Mesenchymal stem cell (in vitro differentiated cells and primary cell): ENCODE data around the gene PRPS1L1.

Experiments used
- DNase-seq: peaks from one replicate; pipeline ENCODE4 v3.0.0-alpha.2; 2013
- H2AFZ ChIP-seq: one replicate; pipeline ENCODE4 v1.6.1; 2013; ENCODE audit warnings: low read depth, mild to moderate bottlenecking, control low read depth, inconsistent platforms, low read length, moderate library complexity
- H2AK5ac ChIP-seq: 2 replicates; pipeline ENCODE4 v1.6.1; 2013; ENCODE audit warnings: low read length, moderate library complexity, mild to moderate bottlenecking, inconsistent platforms; ENCODE audit not compliant: severe bottlenecking
- H2BK120ac ChIP-seq: one replicate; pipeline ENCODE4 v1.6.1; 2013; ENCODE audit warnings: low read depth, mild to moderate bottlenecking, inconsistent platforms, low read length, moderate library complexity
- H2BK12ac ChIP-seq, 2 experiments: one replicate each; pipeline ENCODE4 v1.6.1; 2013; ENCODE audit warnings: inconsistent platforms in 2 of 2, low read length in 2 of 2, mild to moderate bottlenecking in 2 of 2, moderate library complexity in 2 of 2, control low read depth in 1 of 2
- H2BK15ac ChIP-seq: one replicate; pipeline ENCODE4 v1.6.1; 2013; ENCODE audit warnings: mild to moderate bottlenecking, low read depth, inconsistent platforms; ENCODE audit not compliant: poor library complexity, severe bottlenecking
- H2BK5ac ChIP-seq: 2 replicates; pipeline ENCODE4 v1.6.1; 2013; ENCODE audit warnings: low read depth, mild to moderate bottlenecking, low read length, control low read depth, inconsistent platforms; ENCODE audit not compliant: poor library complexity, severe bottlenecking
- H3K14ac ChIP-seq, 2 experiments: one replicate each; pipeline ENCODE4 v1.6.1; 2013; ENCODE audit warnings: inconsistent platforms in 2 of 2, low read length in 2 of 2, control low read depth in 1 of 2, mild to moderate bottlenecking in 1 of 2, moderate library complexity in 1 of 2
- H3K18ac ChIP-seq, 2 experiments: one replicate each; pipeline ENCODE4 v1.6.1; 2013; ENCODE audit warnings: inconsistent platforms in 2 of 2, low read length in 2 of 2, control low read depth in 1 of 2, low read depth in 1 of 2, mild to moderate bottlenecking in 1 of 2
- H3K23ac ChIP-seq, 2 experiments: one replicate each; pipeline ENCODE4 v1.6.1; 2013; ENCODE audit warnings: inconsistent platforms in 2 of 2, low read length in 2 of 2, mild to moderate bottlenecking in 2 of 2, moderate library complexity in 2 of 2, control low read depth in 1 of 2
- H3K27ac ChIP-seq: 2 replicates; pipeline ENCODE4 v1.5.1; 2013; ENCODE audit warnings: mild to moderate bottlenecking, moderate library complexity, low read length, control low read depth, inconsistent platforms; ENCODE audit not compliant: poor library complexity, severe bottlenecking
- H3K27me3 ChIP-seq, 2 experiments: 2 replicates each; pipeline versions ENCODE4 v1.6.1 to v1.7.0; 2013; ENCODE audit warnings: low read length in 2 of 2, mild to moderate bottlenecking in 2 of 2, moderate library complexity in 2 of 2, control low read depth in 1 of 2, inconsistent platforms in 1 of 2; ENCODE audit not compliant: control insufficient read depth in 1 of 2, insufficient read depth in 1 of 2
- H3K36me3 ChIP-seq, 2 experiments: 2 replicates each; pipeline versions ENCODE4 v1.6.1 to v1.7.0; 2013; ENCODE audit warnings: low read length in 2 of 2, control low read depth in 1 of 2, inconsistent platforms in 1 of 2, low read depth in 1 of 2, mild to moderate bottlenecking in 1 of 2; ENCODE audit not compliant: insufficient read depth in 2 of 2, control insufficient read depth in 1 of 2
- H3K4ac ChIP-seq, 2 experiments: one replicate each; pipeline ENCODE4 v1.6.1; 2013; ENCODE audit warnings: inconsistent platforms in 2 of 2, low read length in 2 of 2, mild to moderate bottlenecking in 2 of 2, moderate library complexity in 2 of 2, control low read depth in 1 of 2, low read depth in 1 of 2
- H3K4me1 ChIP-seq: 2 replicates; pipeline ENCODE4 v1.6.1; 2013; ENCODE audit warnings: low read depth, low read length, control low read depth; ENCODE audit not compliant: control insufficient read depth, insufficient read depth
- H3K4me2 ChIP-seq: 2 replicates; pipeline ENCODE4 v1.6.1; 2013; ENCODE audit warnings: low read length, mild to moderate bottlenecking, inconsistent platforms; ENCODE audit not compliant: poor library complexity, severe bottlenecking
- H3K4me3 ChIP-seq, 2 experiments: 2 replicates each; pipeline versions ENCODE4 v1.5.1 to v1.7.0; 2013; ENCODE audit warnings: low read length in 2 of 2, mild to moderate bottlenecking in 2 of 2, control low read depth in 1 of 2, low read depth in 1 of 2; ENCODE audit not compliant: insufficient read depth in 1 of 2
- H3K79me1 ChIP-seq: replicated peaks from 2 replicates; pipeline ENCODE4 v1.6.1; 2013; ENCODE audit warnings: mild to moderate bottlenecking, control low read depth, low read length, inconsistent platforms; ENCODE audit not compliant: poor library complexity, severe bottlenecking
- H3K9ac ChIP-seq: 2 replicates; pipeline ENCODE4 v1.7.0; 2013; ENCODE audit warnings: mild to moderate bottlenecking, low read length, moderate library complexity
- H3K9me3 ChIP-seq: 2 replicates; pipeline ENCODE4 v1.7.0; 2013; ENCODE audit warnings: mild to moderate bottlenecking, low read length; ENCODE audit not compliant: control insufficient read depth
- H4K8ac ChIP-seq: one replicate; pipeline ENCODE4 v1.6.1; 2013; ENCODE audit warnings: inconsistent platforms, mild to moderate bottlenecking, low read length, moderate library complexity
- H4K91ac ChIP-seq: one replicate; pipeline ENCODE4 v1.6.1; 2013; ENCODE audit warnings: mild to moderate bottlenecking, low read length, inconsistent platforms
- WGBS: methylation state at CpG from one replicate; pipeline ENCODE4 v1.1.7; 2013; ENCODE audit warnings: mixed read lengths; 5-methylcytosine and 5-hydroxymethylcytosine counted together

PRPS1L1 gene

DNA sequence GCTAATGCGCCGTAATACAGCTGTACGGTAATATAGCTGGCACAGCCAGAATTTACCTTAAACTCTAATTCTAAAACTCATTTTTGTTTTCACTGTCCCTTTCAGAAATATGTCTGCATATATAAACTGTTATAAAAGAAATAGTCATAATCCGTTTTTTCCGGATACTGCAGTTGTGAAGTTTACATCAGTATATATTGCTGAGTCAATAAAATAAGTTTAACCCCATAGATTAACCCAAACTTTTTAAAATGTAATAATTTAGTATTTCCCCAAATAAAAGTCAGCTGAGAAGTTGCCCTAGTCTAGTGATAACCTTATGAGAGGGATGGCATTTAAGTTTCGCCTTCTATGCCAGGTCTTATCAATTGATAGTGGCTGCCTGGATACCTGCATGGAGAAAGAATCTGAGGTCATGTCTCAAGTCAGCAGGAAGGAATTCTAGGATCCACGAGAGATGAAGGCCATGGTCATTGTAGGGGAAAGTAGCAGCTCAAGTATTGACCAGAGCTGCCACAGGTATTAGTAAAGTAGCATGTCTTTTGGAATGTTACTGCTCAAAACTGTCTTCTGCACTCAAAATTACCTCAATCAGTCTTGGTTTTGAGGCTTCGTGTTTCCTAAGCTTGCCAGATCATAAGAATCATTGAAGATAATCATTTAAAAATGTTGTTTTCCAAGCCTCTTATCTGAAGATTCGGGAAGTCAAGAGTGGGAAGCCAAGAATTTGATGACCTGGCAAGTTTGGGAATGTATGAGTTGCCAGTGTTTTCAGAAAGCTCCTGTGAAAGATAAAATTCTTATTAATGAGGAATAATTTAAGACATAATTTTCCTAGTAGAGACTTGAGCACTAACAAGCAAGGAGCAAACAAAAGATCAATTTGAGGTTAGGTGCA lies 10.8 kb downstream of the PRPS1L1 start:
- Histone ChIP-seq H4K8ac (no peak overlapping the region), H3K4ac (peak overlapping the region in 1 of 2 experiments; percentile 88)
- WGBS: 76% methylated on average over 4 of the region's 9 CpGs

DNA sequence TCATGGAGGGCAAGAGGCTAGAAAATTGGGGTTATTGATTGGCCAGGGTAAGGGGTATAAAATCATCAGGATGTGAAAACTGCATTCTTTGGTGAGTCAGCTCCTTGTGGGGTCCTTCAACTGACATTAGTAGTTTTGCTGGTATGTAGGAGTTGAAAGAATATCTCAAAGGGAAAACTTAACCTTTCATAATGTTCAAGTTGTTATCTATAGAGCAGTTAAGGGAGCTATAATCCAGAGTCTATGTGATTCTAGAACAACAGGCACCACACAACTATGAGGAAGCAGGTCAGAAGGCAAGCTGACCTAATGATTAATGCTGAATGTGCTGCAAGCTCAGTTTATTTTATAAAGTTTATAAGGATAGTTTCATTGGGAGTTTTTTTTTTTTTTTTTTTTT lies 13.7 kb downstream of the PRPS1L1 start:
- Histone ChIP-seq H3K79me1 (no peaks in the 10 kb centered on the region), H3K36me3 (no peaks in the 10 kb centered on the region), H3K4me2 (no peak overlapping the region), H3K4me1 (peaks cover 5% of the 10 kb centered on the region), H3K27me3 (no peaks in the 10 kb centered on the region), H4K8ac (no peak overlapping the region), H3K18ac (no peak overlapping the region), H2BK5ac (no peak overlapping the region), H2AFZ (no peak overlapping the region), H2BK12ac (no peak overlapping the region), H3K27ac (peak overlapping the region; percentile 67), H3K4ac (no peak overlapping the region), H2BK15ac (no peak overlapping the region), H3K9me3 (no peaks in the 10 kb centered on the region), H4K91ac (no peak overlapping the region), H3K4me3 (no peak overlapping the region), H2AK5ac (no peak overlapping the region), H3K9ac (no peak overlapping the region), H3K23ac (no peak overlapping the region), H2BK120ac (no peak overlapping the region), H3K14ac (no peak overlapping the region)
- peak; percentile 29 for DNase-seq

More for the DNA sequence above, 10.8 kb downstream of the PRPS1L1 start:
- Histone ChIP-seq H3K4me3 (no peak overlapping the region), H3K79me1 (no peaks in the 10 kb centered on the region), H2BK15ac (no peak overlapping the region), H2AK5ac (no peak overlapping the region), H2BK120ac (no peak overlapping the region), H3K36me3 (no peaks in the 10 kb centered on the region), H3K9ac (no peak overlapping the region), H4K91ac (no peak overlapping the region), H3K27me3 (no peaks in the 10 kb centered on the region), H3K9me3 (peaks cover 3% of the 10 kb centered on the region), H3K23ac (no peak overlapping the region), H2BK5ac (no peak overlapping the region), H3K27ac (no peak overlapping the region), H3K4me2 (no peak overlapping the region), H2BK12ac (peak overlapping the region in 1 of 2 experiments; percentile 89), H3K14ac (no peak overlapping the region), H2AFZ (no peak overlapping the region), H3K4me1 (peaks cover 5% of the 10 kb centered on the region), H3K18ac (peak overlapping the region in 1 of 2 experiments; percentile 62)
- DNase-seq: no peak

DNA sequence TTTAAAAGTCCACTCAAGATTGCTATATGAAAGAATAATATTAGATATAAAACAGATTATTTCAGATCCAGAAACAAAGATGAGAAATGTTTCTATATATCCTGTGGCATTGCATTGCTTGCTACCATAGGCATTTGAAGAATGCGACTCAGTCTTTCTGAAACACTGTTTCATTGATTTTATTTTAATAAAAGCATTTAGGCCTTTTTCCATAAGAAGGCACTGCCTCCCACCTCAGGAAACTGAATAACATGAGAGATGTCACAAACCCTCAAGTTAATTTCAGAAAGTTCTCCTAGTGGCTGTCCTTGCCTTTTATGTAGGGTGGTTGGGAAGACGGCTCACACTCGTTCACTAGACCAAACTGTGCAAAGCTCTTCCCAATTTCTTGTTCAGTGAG lies 23.3 kb downstream of the PRPS1L1 start:
- H4K8ac ChIP-seq: no peak overlapping the region
- H2AFZ ChIP-seq: no peak overlapping the region
- H3K27me3 ChIP-seq: no peaks in the 10 kb centered on the region
- no peak overlapping the region for H3K18ac ChIP-seq
- H2BK15ac ChIP-seq: no peak overlapping the region
- H3K4me2 ChIP-seq: peak overlapping the region; percentile 33
- peak overlapping the region; percentile 89 for H3K27ac ChIP-seq
- H3K9ac ChIP-seq: no peak overlapping the region
- H3K4me3 ChIP-seq: no peak overlapping the region
- H3K9me3 ChIP-seq: peaks cover 3% of the 10 kb centered on the region
- H3K79me1 ChIP-seq: no peaks in the 10 kb centered on the region
- no peak for DNase-seq
- H2BK120ac ChIP-seq: no peak overlapping the region
- H2BK12ac ChIP-seq: no peak overlapping the region
- H2AK5ac ChIP-seq: no peak overlapping the region
- H3K4ac ChIP-seq: no peak overlapping the region
- no CpG with 5 or more reads among the region's 3 CpGs for WGBS
- H3K36me3 ChIP-seq: no peaks in the 10 kb centered on the region
- H3K4me1 ChIP-seq: peaks cover 5% of the 10 kb centered on the region
- H4K91ac ChIP-seq: no peak overlapping the region
- H3K14ac ChIP-seq: no peak overlapping the region
- no peak overlapping the region for H2BK5ac ChIP-seq
- no peak overlapping the region for H3K23ac ChIP-seq

DNA sequence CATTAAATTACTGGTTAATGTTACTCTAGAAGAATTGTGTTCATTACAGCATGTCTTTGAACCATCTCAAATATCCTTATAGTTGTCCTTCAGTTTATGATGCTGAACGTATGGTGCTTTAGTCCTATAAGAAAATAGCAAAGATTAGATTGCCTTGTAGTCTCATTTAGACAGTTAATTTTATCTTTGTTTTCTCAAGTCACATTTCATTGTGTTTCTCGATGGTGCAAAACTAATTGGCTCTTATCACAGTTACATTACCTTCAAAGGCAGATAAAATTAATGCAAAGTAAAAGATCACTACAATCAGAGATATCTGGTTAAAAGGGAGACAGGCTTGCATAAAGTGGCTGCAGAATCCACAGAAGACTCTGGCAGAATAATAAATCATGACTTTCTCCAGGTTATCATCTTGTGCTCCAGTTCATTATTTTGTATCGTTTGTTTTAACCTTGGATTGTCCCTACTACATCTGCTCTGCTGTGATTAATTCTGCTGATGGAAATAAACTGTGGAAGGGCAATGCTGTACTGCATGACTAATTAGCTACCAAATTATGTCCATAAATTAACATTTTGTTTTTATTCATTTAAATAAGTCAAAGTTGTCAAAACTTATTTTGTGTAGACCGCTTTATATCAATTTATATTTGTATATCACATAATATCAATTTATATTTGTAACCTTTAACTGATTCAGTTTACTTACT lies 24.2 kb downstream of the PRPS1L1 start:
- Histone ChIP-seq H4K8ac (no peak overlapping the region), H3K9me3 (peaks cover 6% of the 10 kb centered on the region), H2BK5ac (no peak overlapping the region), H3K4me3 (no peak overlapping the region), H3K36me3 (no peaks in the 10 kb centered on the region), H3K14ac (no peak overlapping the region), H2AFZ (no peak overlapping the region), H3K23ac (no peak overlapping the region), H3K79me1 (no peaks in the 10 kb centered on the region), H2BK15ac (no peak overlapping the region), H3K9ac (no peak overlapping the region), H2AK5ac (no peak overlapping the region), H3K27me3 (no peaks in the 10 kb centered on the region), H3K18ac (no peak overlapping the region), H2BK120ac (no peak overlapping the region), H4K91ac (no peak overlapping the region), H3K27ac (no peak overlapping the region), H3K4me1 (peaks cover 5% of the 10 kb centered on the region), H2BK12ac (no peak overlapping the region), H3K4me2 (no peak overlapping the region), H3K4ac (no peak overlapping the region)
- WGBS: 100% methylated on average over 1 of the region's 4 CpGs
- DNase-seq: no peak
